Measurements from ENCODE around the gene STRA8.

DNA sequence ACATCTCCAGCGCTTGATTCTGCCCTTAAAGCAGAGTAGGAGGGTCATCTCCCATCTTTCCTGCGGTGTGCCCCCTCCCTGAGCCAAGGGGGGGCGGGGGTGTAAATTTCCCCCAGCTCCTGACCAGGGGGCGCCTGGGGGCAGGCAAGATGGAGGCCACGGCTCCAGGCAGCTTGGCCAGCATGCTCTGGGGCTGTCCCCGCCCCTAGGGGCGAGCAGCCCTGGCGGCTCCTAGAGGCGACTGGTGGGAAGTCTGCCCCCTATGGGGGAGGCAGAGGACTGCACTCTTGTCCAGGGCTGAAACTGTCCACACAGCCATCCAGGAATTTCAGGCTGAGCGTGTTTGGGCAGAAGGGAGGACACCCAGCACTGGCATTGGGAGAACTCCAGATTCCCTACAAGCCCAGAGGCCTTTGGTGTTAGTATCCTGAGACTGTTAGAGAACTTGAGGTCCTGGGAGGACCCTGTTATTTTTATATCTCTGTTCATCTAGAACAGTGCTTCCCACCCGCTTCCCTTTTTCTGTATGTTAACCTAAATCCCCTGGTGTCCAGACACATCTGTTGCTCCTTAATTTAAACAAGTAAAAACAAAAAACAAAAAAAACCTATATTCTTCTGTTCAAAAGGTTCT is 4.6 kb downstream of the STRA8 start:
- TF ChIP-seq CTCF (conservative IDR thresholded peaks at IDR 0.05; ENCODE audit: low read depth, low read length) (peak; percentile 67), EZH2 (IDR thresholded peaks at IDR 0.05; ENCODE audit: low read length, unreplicated experiment) (no peak), EZH2phosphoT487 (IDR thresholded peaks at IDR 0.05; ENCODE audit: borderline replicate concordance, low read length) (no peak)

All from PC-3 (cell line).